Osteocyte (in vitro differentiated cells): Measurements from ENCODE around the gene MED16. TPM values are rescaled to one million over a fixed set of nuclear protein-coding genes. Genes with fewer than 3 reads are reported as not detected.

Experiments used
- DNase-seq: peaks from one replicate; pipeline ENCODE4 v3.0.0; 2021; ENCODE audit warnings: mixed read lengths; ENCODE audit not compliant: unreplicated experiment; ENCODE audit errors: extremely low spot score
- H3K27ac Mint-ChIP-seq: one replicate; pipeline ENCODE4 v1.8.0; 2021; ENCODE audit warnings: mild to moderate bottlenecking, mixed read lengths; ENCODE audit not compliant: unreplicated experiment
- H3K27me3 Mint-ChIP-seq: one replicate; pipeline ENCODE4 v1.8.0; 2021; ENCODE audit warnings: mixed read lengths; ENCODE audit not compliant: unreplicated experiment
- H3K36me3 Mint-ChIP-seq: one replicate; pipeline ENCODE4 v1.8.0; 2021; ENCODE audit warnings: mixed read lengths; ENCODE audit not compliant: unreplicated experiment
- H3K4me1 Mint-ChIP-seq: one replicate; pipeline ENCODE4 v1.8.0; 2021; ENCODE audit warnings: mixed read lengths; ENCODE audit not compliant: unreplicated experiment
- H3K4me3 Mint-ChIP-seq: one replicate; pipeline ENCODE4 v1.8.0; 2021; ENCODE audit warnings: mild to moderate bottlenecking, moderate library complexity, mixed read lengths; ENCODE audit not compliant: unreplicated experiment
- H3K9me3 Mint-ChIP-seq: one replicate; pipeline ENCODE4 v1.8.0; 2021; ENCODE audit warnings: mixed read lengths; ENCODE audit not compliant: unreplicated experiment
- total RNA-seq: library from RNA; stranded (reverse); gene quantifications from 2 replicates; pipeline ENCODE4 v1.2.1, GENCODE V29; 2021
- TF ChIP-seq, protein P1 (sequence below): fragments of 200-600 bp; sonication (generic); IDR thresholded peaks from 2 replicates; pipeline ENCODE4 v1.5.0; 2021; ENCODE audit warnings: antibody characterized with exemption, mild to moderate bottlenecking, moderate library complexity

The MED16 gene
- total RNA-seq, 1 donor from 2014 or later = 72.3 TPM

- H3K9me3 Mint-ChIP-seq = no peaks in the 10 kb centered on the region
- TF ChIP-seq, protein P1, sequence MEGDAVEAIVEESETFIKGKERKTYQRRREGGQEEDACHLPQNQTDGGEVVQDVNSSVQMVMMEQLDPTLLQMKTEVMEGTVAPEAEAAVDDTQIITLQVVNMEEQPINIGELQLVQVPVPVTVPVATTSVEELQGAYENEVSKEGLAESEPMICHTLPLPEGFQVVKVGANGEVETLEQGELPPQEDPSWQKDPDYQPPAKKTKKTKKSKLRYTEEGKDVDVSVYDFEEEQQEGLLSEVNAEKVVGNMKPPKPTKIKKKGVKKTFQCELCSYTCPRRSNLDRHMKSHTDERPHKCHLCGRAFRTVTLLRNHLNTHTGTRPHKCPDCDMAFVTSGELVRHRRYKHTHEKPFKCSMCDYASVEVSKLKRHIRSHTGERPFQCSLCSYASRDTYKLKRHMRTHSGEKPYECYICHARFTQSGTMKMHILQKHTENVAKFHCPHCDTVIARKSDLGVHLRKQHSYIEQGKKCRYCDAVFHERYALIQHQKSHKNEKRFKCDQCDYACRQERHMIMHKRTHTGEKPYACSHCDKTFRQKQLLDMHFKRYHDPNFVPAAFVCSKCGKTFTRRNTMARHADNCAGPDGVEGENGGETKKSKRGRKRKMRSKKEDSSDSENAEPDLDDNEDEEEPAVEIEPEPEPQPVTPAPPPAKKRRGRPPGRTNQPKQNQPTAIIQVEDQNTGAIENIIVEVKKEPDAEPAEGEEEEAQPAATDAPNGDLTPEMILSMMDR = no peak
- H3K27me3 Mint-ChIP-seq = no peaks in the 10 kb centered on the region
- peaks cover 64% of the 10 kb centered on the region for H3K4me1 Mint-ChIP-seq
- peak; percentile 83 for DNase-seq
- peak overlapping the region; percentile 6 for H3K4me3 Mint-ChIP-seq
- peaks cover 9% of the 10 kb centered on the region for H3K36me3 Mint-ChIP-seq
- H3K27ac Mint-ChIP-seq = peak overlapping the region; percentile 97
These were observed 24.3 kb downstream of the MED16 start for GRCh38 chr19:868458-869244.

DNA sequence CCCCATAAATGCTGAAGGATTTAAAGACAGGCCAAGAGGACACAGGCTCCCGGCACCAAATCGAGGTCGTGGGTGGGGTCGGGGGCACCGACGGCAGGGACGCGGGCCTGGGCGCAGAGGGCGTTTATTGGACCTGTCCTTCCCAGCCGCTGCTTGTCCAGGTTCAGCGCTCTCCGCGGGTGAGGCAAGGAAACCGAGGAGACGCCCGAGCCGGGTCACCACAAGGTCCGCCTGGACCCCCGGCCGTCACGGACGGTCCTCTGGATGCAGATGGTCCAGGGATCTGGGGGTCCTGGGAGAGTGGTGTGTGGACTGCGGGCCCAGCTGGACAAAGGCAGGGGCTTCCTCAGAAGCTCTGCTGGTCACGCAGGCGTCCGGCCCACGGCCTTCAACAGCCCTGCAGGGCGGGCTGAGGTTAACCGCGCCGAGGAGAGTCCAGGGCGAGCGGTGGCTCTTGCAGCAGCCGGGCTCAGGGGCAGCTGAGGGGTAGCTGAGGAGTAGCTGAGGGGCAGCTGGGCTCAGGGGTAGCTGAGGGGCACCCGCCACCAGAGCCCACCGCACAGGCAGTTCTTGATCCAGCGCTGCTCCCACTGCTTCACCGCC lies 25.0 kb downstream of the MED16 start:
- H3K4me3 Mint-ChIP-seq = peak overlapping the region; percentile 52
- H3K36me3 Mint-ChIP-seq = peaks cover 9% of the 10 kb centered on the region
- H3K4me1 Mint-ChIP-seq = peaks cover 69% of the 10 kb centered on the region
- TF ChIP-seq, protein P1 = no peak
- H3K27ac Mint-ChIP-seq = peak overlapping the region; percentile 97
- DNase-seq = no peak
- H3K9me3 Mint-ChIP-seq = no peaks in the 10 kb centered on the region
- no peaks in the 10 kb centered on the region for H3K27me3 Mint-ChIP-seq

GRCh38 chr19:867301-867793 lies 25.6 kb downstream of the MED16 start:
- peak; percentile 94 for DNase-seq
- Mint-ChIP-seq H3K36me3 (peaks cover 9% of the 10 kb centered on the region), H3K27ac (peak overlapping the region; percentile 97), H3K9me3 (no peaks in the 10 kb centered on the region), H3K4me1 (peaks cover 69% of the 10 kb centered on the region), H3K4me3 (peak overlapping the region; percentile 52), H3K27me3 (no peaks in the 10 kb centered on the region)
- TF ChIP-seq, protein P1 = no peak

- no peak for DNase-seq
- Mint-ChIP-seq H3K36me3 (peaks cover 9% of the 10 kb centered on the region), H3K27ac (peak overlapping the region; percentile 97), H3K4me1 (peaks cover 65% of the 10 kb centered on the region), H3K27me3 (no peaks in the 10 kb centered on the region), H3K9me3 (no peaks in the 10 kb centered on the region), H3K4me3 (no peak overlapping the region)
- TF ChIP-seq, protein P1 = no peak
These were observed 26.2 kb downstream of the MED16 start for GRCh38 chr19:866769-867300.

- no peak for DNase-seq
- peaks cover 52% of the 10 kb centered on the region for H3K4me1 Mint-ChIP-seq
- H3K27ac Mint-ChIP-seq = no peak overlapping the region
- H3K9me3 Mint-ChIP-seq = no peaks in the 10 kb centered on the region
- H3K27me3 Mint-ChIP-seq = no peaks in the 10 kb centered on the region
- TF ChIP-seq, protein P1 = no peak
- H3K36me3 Mint-ChIP-seq = peaks cover 4% of the 10 kb centered on the region
- no peak overlapping the region for H3K4me3 Mint-ChIP-seq
These were observed 29.7 kb downstream of the MED16 start for GRCh38 chr19:863315-863620.
